ENCODE measurements around the gene RHNO1. TPM values are rescaled to one million over a fixed set of nuclear protein-coding genes. Genes with fewer than 3 reads are reported as not detected.

The RHNO1 gene
- total RNA-seq, 1 experiment from 2014 or later, result 71.7 TPM

- no TSS peak for BruUV-seq (replicated peaks)
- H3K4me1 ChIP-seq (ENCODE audit: insufficient read depth, low read length, poor library complexity, severe bottlenecking), result peaks cover 8% of the 10 kb centered on the region
- no peak for TF ChIP-seq EZH2 (IDR thresholded peaks at IDR 0.05; ENCODE audit: borderline replicate concordance, low read depth, low read length, poor library complexity, severe bottlenecking)
- TF ChIP-seq CTCF (conservative IDR thresholded peaks at IDR 0.05; ENCODE audit: low read depth, low read length), result no peak
- ChIA-PET POLR2A (ENCODE audit: low non-redundant PET) (interaction anchor here (0.7 kb wide), 1 partner anchor 141 kb away, joined by 4 read pairs; no protein-coding TSS in a partner anchor), CTCF (interaction anchor here (0.6 kb wide), 1 partner anchor 45 kb away, joined by 5 read pairs; no protein-coding TSS in a partner anchor)
- no peaks in the 10 kb centered on the region for H3K9me3 ChIP-seq (ENCODE audit: low read depth, low read length, poor library complexity, severe bottlenecking)
- H3K27me3 ChIP-seq (replicated peaks; ENCODE audit: insufficient read depth, low read depth, low read length, poor library complexity), result no peaks in the 10 kb centered on the region
- no peak overlapping the region for H3K4me3 ChIP-seq (ENCODE audit: low read depth, low read length, poor library complexity, severe bottlenecking)
- no peak overlapping the region for H3K27ac ChIP-seq (ENCODE audit: low read depth, low read length, poor library complexity, severe bottlenecking)
- H3K36me3 ChIP-seq (ENCODE audit: insufficient read depth, low read length, poor library complexity, severe bottlenecking), result no peaks in the 10 kb centered on the region
- intact Hi-C loops (cut with micrococcal nuclease; ENCODE audit: unreplicated experiment), result no loop called here
- DNase-seq (ENCODE audit: low spot score), result no peak
These were observed 23.6 kb downstream of the RHNO1 start for GRCh38 chr12:2900642-2901041.

GRCh38 chr12:2902272-2902880 is 25.4 kb downstream of the RHNO1 start:
- BruUV-seq (replicated peaks), result no TSS peak
- TF ChIP-seq EZH2 (IDR thresholded peaks at IDR 0.05; ENCODE audit: borderline replicate concordance, low read depth, low read length, poor library complexity, severe bottlenecking) (no peak), CTCF (conservative IDR thresholded peaks at IDR 0.05; ENCODE audit: low read depth, low read length) (no peak)
- POLR2A ChIA-PET (ENCODE audit: low non-redundant PET), result no interaction called here
- no peak for DNase-seq (ENCODE audit: low spot score)
- Histone ChIP-seq H3K9me3 (ENCODE audit: low read depth, low read length, poor library complexity, severe bottlenecking) (no peaks in the 10 kb centered on the region), H3K4me3 (ENCODE audit: low read depth, low read length, poor library complexity, severe bottlenecking) (no peak overlapping the region), H3K36me3 (ENCODE audit: insufficient read depth, low read length, poor library complexity, severe bottlenecking) (no peaks in the 10 kb centered on the region), H3K27ac (ENCODE audit: low read depth, low read length, poor library complexity, severe bottlenecking) (no peak overlapping the region), H3K27me3 (replicated peaks; ENCODE audit: insufficient read depth, low read depth, low read length, poor library complexity) (no peaks in the 10 kb centered on the region), H3K4me1 (ENCODE audit: insufficient read depth, low read length, poor library complexity, severe bottlenecking) (peaks cover 8% of the 10 kb centered on the region)
- CTCF ChIA-PET, result no interaction called here
- intact Hi-C loops (cut with micrococcal nuclease; ENCODE audit: unreplicated experiment), result no loop called here

GRCh38 chr12:2904260-2904659 is 27.2 kb downstream of the RHNO1 start:
- no TSS peak for BruUV-seq (replicated peaks)
- Histone ChIP-seq H3K4me1 (ENCODE audit: insufficient read depth, low read length, poor library complexity, severe bottlenecking) (peaks cover 8% of the 10 kb centered on the region), H3K36me3 (ENCODE audit: insufficient read depth, low read length, poor library complexity, severe bottlenecking) (peaks cover under 1% of the 10 kb centered on the region), H3K9me3 (ENCODE audit: low read depth, low read length, poor library complexity, severe bottlenecking) (no peaks in the 10 kb centered on the region), H3K4me3 (ENCODE audit: low read depth, low read length, poor library complexity, severe bottlenecking) (no peak overlapping the region), H3K27ac (ENCODE audit: low read depth, low read length, poor library complexity, severe bottlenecking) (no peak overlapping the region), H3K27me3 (replicated peaks; ENCODE audit: insufficient read depth, low read depth, low read length, poor library complexity) (no peaks in the 10 kb centered on the region)
- CTCF ChIA-PET, result no interaction called here
- intact Hi-C loops (cut with micrococcal nuclease; ENCODE audit: unreplicated experiment), result no loop called here
- DNase-seq (ENCODE audit: low spot score), result no peak
- TF ChIP-seq EZH2 (IDR thresholded peaks at IDR 0.05; ENCODE audit: borderline replicate concordance, low read depth, low read length, poor library complexity, severe bottlenecking) (no peak), CTCF (conservative IDR thresholded peaks at IDR 0.05; ENCODE audit: low read depth, low read length) (no peak)
- POLR2A ChIA-PET (ENCODE audit: low non-redundant PET), result no interaction called here
